Measurements from ENCODE around the gene CPD.
"Not testable (repeated sequence)": the region's sequence is repeated elsewhere in the genome, so short reads cannot be mapped to it uniquely, and the experiment has no call there.

- not testable (repeated sequence) for TF ChIP-seq CTCF (conservative IDR thresholded peaks at IDR 0.05 in 1 of 2, IDR thresholded peaks at IDR 0.05 in 1 of 2; ENCODE audit: low read depth in 1 of 2, low read length in 2 of 2); EZH2 (IDR thresholded peaks at IDR 0.05; ENCODE audit: low read length, missing control alignments)
These were observed 33.3 kb downstream of the CPD start for GRCh38 chr17:30412008-30412496.
